Iris pigment epithelial cell (primary cell): Measurements from ENCODE around the gene RNF20.
"Not testable (repeated sequence)": the region's sequence is repeated elsewhere in the genome, so short reads cannot be mapped to it uniquely, and the experiment has no call there.

ENCODE experiments used
- DNase-seq: peaks from one replicate; pipeline ENCODE4 v3.0.0-alpha.2; 2011; ENCODE audit warnings: low read depth

Gene RNF20

GRCh38 chr9:101536938-101537337 is 3.3 kb downstream of the RNF20 start:
- peak; percentile 48 for DNase-seq

GRCh38 chr9:101540069-101540468 is 6.4 kb downstream of the RNF20 start:
- DNase-seq, result no peak

- no peak for DNase-seq
Measured at GRCh38 chr9:101543098-101543735, 9.6 kb downstream of the RNF20 start.

GRCh38 chr9:101549472-101550098 is 15.9 kb downstream of the RNF20 start:
- not testable (repeated sequence) for DNase-seq

- DNase-seq, result no peak
Measured at GRCh38 chr9:101561740-101562139, 28.1 kb downstream of the RNF20 start.

GRCh38 chr9:101562966-101563365 is 29.3 kb downstream of the RNF20 start:
- DNase-seq, result peak; percentile 25

GRCh38 chr9:101564252-101564651 is 30.6 kb downstream of the RNF20 start:
- DNase-seq, result no peak

GRCh38 chr9:101566904-101567724 is 33.5 kb downstream of the RNF20 start:
- DNase-seq, result peak; percentile 66

GRCh38 chr9:101567725-101568350 is 34.2 kb downstream of the RNF20 start:
- DNase-seq, result no peak

GRCh38 chr9:101569741-101570501 is 36.3 kb downstream of the RNF20 start:
- no peak for DNase-seq

GRCh38 chr9:101571114-101571513 is 37.5 kb downstream of the RNF20 start:
- no peak for DNase-seq

- DNase-seq, result no peak
Measured at GRCh38 chr9:101572316-101572715, 38.7 kb downstream of the RNF20 start.

- DNase-seq, result peak; percentile 9
Measured at GRCh38 chr9:101574731-101575333, 41.2 kb downstream of the RNF20 start.

- peak; percentile 15 for DNase-seq
Measured at GRCh38 chr9:101578378-101578777, 44.7 kb downstream of the RNF20 start.

GRCh38 chr9:101579711-101580545 is 46.3 kb downstream of the RNF20 start:
- DNase-seq, result no peak

GRCh38 chr9:101582553-101582952 is 48.9 kb downstream of the RNF20 start:
- peak; percentile 88 for DNase-seq

- DNase-seq, result no peak
Measured at GRCh38 chr9:101585740-101586139, 52.1 kb downstream of the RNF20 start.

- DNase-seq, result peak; percentile 16
Measured at GRCh38 chr9:101586651-101587050, 53.0 kb downstream of the RNF20 start.

- DNase-seq, result peak; percentile 31
Measured at GRCh38 chr9:101587332-101588043, 53.8 kb downstream of the RNF20 start.

GRCh38 chr9:101590074-101590473 is 56.4 kb downstream of the RNF20 start:
- peak; percentile 89 for DNase-seq
